ENCODE results near the gene DCAF8.
"Not testable (repeated sequence)": the region's sequence is repeated elsewhere in the genome, so short reads cannot be mapped to it uniquely, and the experiment has no call there.

- TF ChIP-seq CTCF (IDR thresholded peaks at IDR 0.05; ENCODE audit: low read depth, low read length); EZH2phosphoT487 (IDR thresholded peaks at IDR 0.05; ENCODE audit: low read depth): not testable (repeated sequence)
Measured at GRCh38 chr1:160287769-160288168, 25.4 kb upstream of the DCAF8 start.
